ENCODE results near the gene CDKL2. TPM values are rescaled to one million over a fixed set of nuclear protein-coding genes. Genes with fewer than 3 reads are reported as not detected.

Gene CDKL2
- total and polyA plus RNA-seq, 2 of the 4 experiments (the other 2 are of a cell fraction), result 0.09 to 0.18 TPM

- peaks cover 8% of the 10 kb centered on the region for H3K27me3 ChIP-seq (ENCODE audit: control insufficient read depth, insufficient read depth, low read length)
- dilution Hi-C loops (cut with HindIII; ENCODE audit: low sequenced_read_pairs, unreplicated experiment), result no loop called here
These were observed 66.3 kb downstream of the CDKL2 start for GRCh38 chr4:75564023-75564422.

More at GRCh38 chr4:75564023-75564422, 66.3 kb downstream of the CDKL2 start:
- ChIA-PET POLR2A (ENCODE audit: unreplicated experiment) (no interaction called here), CTCF (no interaction called here)
- in situ Hi-C loops (cut with MboI; ENCODE audit: low sequenced_read_pairs) (no loop called here), intact Hi-C loops (cut with micrococcal nuclease) (no loop called here)
- no peak overlapping the region for H2BK20ac ChIP-seq (ENCODE audit: low read depth, low read length)
- WGBS, 2 experiments (ENCODE audit: extremely low coverage in 2 of 2, insufficient read length in 1 of 2), result 75% methylated on average over 7 of the region's 11 CpGs; no CpG with 5 or more reads in 1 of the 2 experiments
- H3K4me2 ChIP-seq (ENCODE audit: low read depth, low read length), result no peak overlapping the region
- H2BK15ac ChIP-seq (ENCODE audit: low read depth, low read length), result no peak overlapping the region
- no peaks in the 10 kb centered on the region for H3K36me3 ChIP-seq (ENCODE audit: control insufficient read depth, insufficient read depth, low read length)
- H3K79me1 ChIP-seq (ENCODE audit: low read depth in 1 of 2, low read length in 2 of 2), result no peaks in the 10 kb centered on the region
- no peak overlapping the region for H3K4ac ChIP-seq (ENCODE audit: low read depth, low read length)
- H3K4me1 ChIP-seq (ENCODE audit: control insufficient read depth, insufficient read depth, low read length), result no peaks in the 10 kb centered on the region
- H3K23ac ChIP-seq (ENCODE audit: low read depth, low read length), result no peak overlapping the region
- H3K14ac ChIP-seq (replicated peaks; ENCODE audit: low read depth, low read length), result no peak overlapping the region
- DNase-seq, result no peak
- no peak overlapping the region for H3K18ac ChIP-seq (ENCODE audit: low read depth, low read length)
- H3K9me3 ChIP-seq (ENCODE audit: control insufficient read depth, insufficient read depth, low read length), result no peaks in the 10 kb centered on the region
- H4K91ac ChIP-seq (ENCODE audit: insufficient read depth, low read depth, low read length), result no peak overlapping the region
- H3K9ac ChIP-seq (ENCODE audit: low read depth, low read length), result no peak overlapping the region
- H4K8ac ChIP-seq (ENCODE audit: low read depth in 2 of 2, low read length in 2 of 2), result no peak overlapping the region
- H2BK120ac ChIP-seq (ENCODE audit: low read depth, low read length), result no peak overlapping the region
- H2AK5ac ChIP-seq (ENCODE audit: low read depth, low read length), result no peak overlapping the region
- H3K56ac ChIP-seq (ENCODE audit: extremely low read depth, insufficient read depth, low read length), result no peak overlapping the region
- H2BK5ac ChIP-seq (ENCODE audit: low read depth, low read length, poor library complexity, severe bottlenecking), result no peak overlapping the region
- H2AFZ ChIP-seq (replicated peaks; ENCODE audit: low read length, poor library complexity), result no peak overlapping the region
- H2AK9ac ChIP-seq (replicated peaks; ENCODE audit: low read depth, low read length, poor library complexity), result no peak overlapping the region
- H4K20me1 ChIP-seq (ENCODE audit: insufficient read depth, low read length), result no peaks in the 10 kb centered on the region
- TF ChIP-seq MAFK (IDR thresholded peaks at IDR 0.05; ENCODE audit: low read depth, low read length) (no peak), RCOR1 (IDR thresholded peaks at IDR 0.05; ENCODE audit: insufficient replicate concordance, low read length) (no peak), BHLHE40 (IDR thresholded peaks at IDR 0.05; ENCODE audit: low read depth, low read length) (no peak), USF2 (IDR thresholded peaks at IDR 0.05; ENCODE audit: low read depth, low read length) (no peak), POLR2A (IDR thresholded peaks at IDR 0.05; ENCODE audit: low read depth, low read length) (no peak)
- TF ChIP-seq, protein P1, sequence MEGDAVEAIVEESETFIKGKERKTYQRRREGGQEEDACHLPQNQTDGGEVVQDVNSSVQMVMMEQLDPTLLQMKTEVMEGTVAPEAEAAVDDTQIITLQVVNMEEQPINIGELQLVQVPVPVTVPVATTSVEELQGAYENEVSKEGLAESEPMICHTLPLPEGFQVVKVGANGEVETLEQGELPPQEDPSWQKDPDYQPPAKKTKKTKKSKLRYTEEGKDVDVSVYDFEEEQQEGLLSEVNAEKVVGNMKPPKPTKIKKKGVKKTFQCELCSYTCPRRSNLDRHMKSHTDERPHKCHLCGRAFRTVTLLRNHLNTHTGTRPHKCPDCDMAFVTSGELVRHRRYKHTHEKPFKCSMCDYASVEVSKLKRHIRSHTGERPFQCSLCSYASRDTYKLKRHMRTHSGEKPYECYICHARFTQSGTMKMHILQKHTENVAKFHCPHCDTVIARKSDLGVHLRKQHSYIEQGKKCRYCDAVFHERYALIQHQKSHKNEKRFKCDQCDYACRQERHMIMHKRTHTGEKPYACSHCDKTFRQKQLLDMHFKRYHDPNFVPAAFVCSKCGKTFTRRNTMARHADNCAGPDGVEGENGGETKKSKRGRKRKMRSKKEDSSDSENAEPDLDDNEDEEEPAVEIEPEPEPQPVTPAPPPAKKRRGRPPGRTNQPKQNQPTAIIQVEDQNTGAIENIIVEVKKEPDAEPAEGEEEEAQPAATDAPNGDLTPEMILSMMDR (conservative IDR thresholded peaks at IDR 0.05; ENCODE audit: low read depth, low read length), result no peak
- no peak for ATAC-seq (ENCODE audit: low read depth)
- BruUV-seq (replicated peaks), result no TSS peak
- H3K27ac ChIP-seq (ENCODE audit: insufficient read depth, low read length), result no peak overlapping the region
- H3K9me1 ChIP-seq (ENCODE audit: insufficient read depth, low read length), result no peaks in the 10 kb centered on the region
- H3K4me3 ChIP-seq (ENCODE audit: insufficient read depth, low read depth, low read length), result no peak overlapping the region
- H4K5ac ChIP-seq (ENCODE audit: low read depth, low read length), result no peak overlapping the region

All from IMR-90 (cell line).